KMS-11 (cell line): ENCODE data around the gene GPN1.

Experiments
- H2AFZ ChIP-seq: fragments of 200-600 bp; sonication (generic); 2 replicates; pipeline ENCODE4 v1.6.1; 2016; ENCODE audit warnings: antibody characterized with exemption, mixed run types, low read depth
- H3K27ac ChIP-seq: fragments of 200-600 bp; sonication (generic); 2 replicates; pipeline ENCODE4 v1.6.1; 2016; ENCODE audit warnings: mild to moderate bottlenecking, mixed run types
- H3K27me3 ChIP-seq: fragments of 200-600 bp; sonication (generic); 2 replicates; pipeline ENCODE4 v1.6.1; 2017; ENCODE audit warnings: mild to moderate bottlenecking, low read depth, mixed run types, moderate library complexity; ENCODE audit not compliant: insufficient read depth
- H3K36me3 ChIP-seq: fragments of 200-600 bp; sonication (generic); 2 replicates; pipeline ENCODE4 v1.6.1; 2017; ENCODE audit warnings: mild to moderate bottlenecking, mixed run types; ENCODE audit not compliant: insufficient read depth
- H3K4me1 ChIP-seq: fragments of 200-600 bp; sonication (generic); 2 replicates; pipeline ENCODE4 v1.6.1; 2016; ENCODE audit warnings: mild to moderate bottlenecking, low read depth, mixed run types; ENCODE audit not compliant: poor library complexity, severe bottlenecking
- H3K4me2 ChIP-seq: fragments of 200-600 bp; sonication (generic); 2 replicates; pipeline ENCODE4 v1.7.0; 2016; ENCODE audit warnings: mild to moderate bottlenecking, mixed run types
- H3K4me3 ChIP-seq: fragments of 200-600 bp; sonication (generic); IDR thresholded peaks from 2 replicates; pipeline ENCODE4 v1.6.1; 2017; ENCODE audit warnings: low read depth, low read length, mixed read lengths; ENCODE audit not compliant: insufficient read depth
- H3K79me2 ChIP-seq: fragments of 200-600 bp; sonication (generic); 2 replicates; pipeline ENCODE4 v1.6.1; 2016; ENCODE audit warnings: low read depth, mixed run types; ENCODE audit not compliant: insufficient read depth
- H3K9ac ChIP-seq: fragments of 200-600 bp; sonication (generic); 2 replicates; pipeline ENCODE4 v1.6.1; 2016; ENCODE audit warnings: mild to moderate bottlenecking, mixed run types
- H4K20me1 ChIP-seq: fragments of 200-600 bp; sonication (generic); 2 replicates; pipeline ENCODE4 v1.6.1; 2016; ENCODE audit warnings: mild to moderate bottlenecking, mixed run types; ENCODE audit not compliant: insufficient read depth
- TF ChIP-seq, protein P1 (sequence below): fragments of 200-600 bp; sonication (generic); conservative IDR thresholded peaks from 2 replicates; pipeline ENCODE4 v1.6.1; 2017; ENCODE audit warnings: low read depth, mild to moderate bottlenecking, antibody characterized with exemption, low read length, moderate library complexity, mixed read lengths

Gene GPN1

DNA sequence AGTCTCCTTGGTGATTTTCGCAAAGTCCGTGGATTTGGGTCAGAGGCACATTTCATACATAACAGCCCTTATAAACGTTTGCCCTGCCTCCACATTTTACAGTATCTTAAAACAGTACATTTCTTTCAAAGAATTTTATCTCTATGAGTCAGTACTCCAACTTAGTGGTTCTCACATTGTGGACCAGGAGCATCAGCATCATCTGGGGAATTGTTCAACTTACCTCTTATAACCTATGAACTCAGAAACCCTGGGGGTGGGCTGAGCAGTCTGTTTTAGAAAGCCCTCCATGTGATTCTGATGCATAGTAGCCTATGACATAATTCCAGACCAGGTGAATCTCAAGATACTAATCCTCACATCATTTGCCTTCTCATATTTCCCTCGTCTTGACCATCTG, 22.2 kb downstream of the GPN1 start:
- Histone ChIP-seq H4K20me1 (no peaks in the 10 kb centered on the region), H3K4me1 (no peaks in the 10 kb centered on the region), H3K27me3 (no peaks in the 10 kb centered on the region), H2AFZ (no peak overlapping the region), H3K36me3 (no peaks in the 10 kb centered on the region; the same call in 1 of the 2 replicates), H3K4me3 (no peak overlapping the region), H3K9ac (no peak overlapping the region), H3K79me2 (no peaks in the 10 kb centered on the region), H3K27ac (no peak overlapping the region), H3K4me2 (no peak overlapping the region)
- TF ChIP-seq, protein P1, sequence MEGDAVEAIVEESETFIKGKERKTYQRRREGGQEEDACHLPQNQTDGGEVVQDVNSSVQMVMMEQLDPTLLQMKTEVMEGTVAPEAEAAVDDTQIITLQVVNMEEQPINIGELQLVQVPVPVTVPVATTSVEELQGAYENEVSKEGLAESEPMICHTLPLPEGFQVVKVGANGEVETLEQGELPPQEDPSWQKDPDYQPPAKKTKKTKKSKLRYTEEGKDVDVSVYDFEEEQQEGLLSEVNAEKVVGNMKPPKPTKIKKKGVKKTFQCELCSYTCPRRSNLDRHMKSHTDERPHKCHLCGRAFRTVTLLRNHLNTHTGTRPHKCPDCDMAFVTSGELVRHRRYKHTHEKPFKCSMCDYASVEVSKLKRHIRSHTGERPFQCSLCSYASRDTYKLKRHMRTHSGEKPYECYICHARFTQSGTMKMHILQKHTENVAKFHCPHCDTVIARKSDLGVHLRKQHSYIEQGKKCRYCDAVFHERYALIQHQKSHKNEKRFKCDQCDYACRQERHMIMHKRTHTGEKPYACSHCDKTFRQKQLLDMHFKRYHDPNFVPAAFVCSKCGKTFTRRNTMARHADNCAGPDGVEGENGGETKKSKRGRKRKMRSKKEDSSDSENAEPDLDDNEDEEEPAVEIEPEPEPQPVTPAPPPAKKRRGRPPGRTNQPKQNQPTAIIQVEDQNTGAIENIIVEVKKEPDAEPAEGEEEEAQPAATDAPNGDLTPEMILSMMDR: no peak

DNA sequence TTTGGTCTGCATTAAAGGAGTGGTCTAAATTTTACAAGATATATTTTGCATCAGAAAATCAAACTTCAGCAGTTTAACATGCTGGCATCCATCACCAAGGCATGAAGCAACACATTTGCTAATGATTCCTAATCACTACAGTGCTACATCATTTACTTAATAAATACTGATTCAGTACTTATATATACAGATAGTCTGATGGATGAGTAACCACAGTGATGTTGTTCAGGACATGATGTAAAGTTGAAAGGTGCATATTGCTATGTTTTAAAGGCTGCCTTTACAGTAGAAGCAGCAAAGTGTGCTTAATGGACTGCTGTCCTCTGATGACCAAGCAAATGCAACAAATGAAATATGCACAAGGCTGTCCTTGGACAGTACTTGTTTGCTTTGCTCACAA, 23.5 kb downstream of the GPN1 start:
- Histone ChIP-seq H3K79me2 (no peaks in the 10 kb centered on the region), H3K9ac (no peak overlapping the region), H4K20me1 (no peaks in the 10 kb centered on the region), H3K4me3 (no peak overlapping the region), H3K36me3 (no peaks in the 10 kb centered on the region; the same call in 1 of the 2 replicates), H3K4me2 (no peak overlapping the region), H3K4me1 (no peaks in the 10 kb centered on the region), H3K27ac (no peak overlapping the region), H3K27me3 (no peaks in the 10 kb centered on the region), H2AFZ (no peak overlapping the region)
- TF ChIP-seq, protein P1: no peak

DNA sequence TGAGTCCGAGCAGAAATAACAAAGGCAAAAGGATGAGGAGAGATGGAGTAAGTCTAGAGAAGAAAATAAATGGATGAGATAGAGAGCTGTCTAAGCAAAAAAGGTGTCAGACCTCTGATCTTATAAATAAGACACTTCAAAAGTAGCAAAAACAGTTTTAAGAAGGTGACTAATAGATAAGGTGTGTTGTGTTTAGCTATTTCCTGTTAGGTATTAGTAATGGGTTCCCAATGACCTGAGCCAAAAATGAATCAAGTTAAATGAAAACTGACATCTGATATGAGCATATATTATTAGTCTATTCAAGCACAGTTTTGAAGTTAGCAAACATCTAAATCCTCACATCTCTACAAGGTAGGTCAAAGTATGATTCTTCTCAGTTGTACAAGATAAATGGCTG, 23.9 kb downstream of the GPN1 start:
- TF ChIP-seq, protein P1: no peak
- Histone ChIP-seq H3K27me3 (no peaks in the 10 kb centered on the region), H3K4me3 (no peak overlapping the region), H3K36me3 (no peaks in the 10 kb centered on the region; the same call in 1 of the 2 replicates), H3K79me2 (no peaks in the 10 kb centered on the region), H3K9ac (no peak overlapping the region), H2AFZ (no peak overlapping the region), H3K4me2 (no peak overlapping the region), H3K27ac (no peak overlapping the region), H4K20me1 (no peaks in the 10 kb centered on the region), H3K4me1 (no peaks in the 10 kb centered on the region)

DNA sequence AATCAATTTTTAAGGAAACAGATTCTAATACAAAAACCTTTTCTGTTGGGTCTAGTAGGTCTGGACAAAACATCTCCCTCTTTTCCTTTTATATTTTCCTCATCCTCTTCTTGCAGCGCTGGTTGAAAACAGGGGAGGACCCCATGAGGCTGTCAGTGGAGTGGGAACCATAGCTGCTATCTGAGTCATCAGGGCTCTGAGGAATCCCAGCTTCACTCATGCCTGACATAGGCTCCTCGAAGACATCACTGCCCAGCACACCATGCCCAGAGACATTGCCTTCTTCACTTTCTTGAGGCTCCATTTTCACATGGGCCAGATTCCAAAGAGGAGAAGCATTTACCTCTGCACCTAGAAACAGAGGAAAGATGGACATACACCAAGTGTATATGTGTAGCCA, 24.5 kb downstream of the GPN1 start:
- H3K4me1 ChIP-seq: no peaks in the 10 kb centered on the region
- no peak overlapping the region for H3K4me2 ChIP-seq
- no peak overlapping the region for H3K9ac ChIP-seq
- TF ChIP-seq, protein P1: no peak
- no peaks in the 10 kb centered on the region; the same call in 1 of the 2 replicates for H3K36me3 ChIP-seq
- no peak overlapping the region for H3K4me3 ChIP-seq
- no peaks in the 10 kb centered on the region for H3K79me2 ChIP-seq
- H3K27me3 ChIP-seq: no peaks in the 10 kb centered on the region
- H4K20me1 ChIP-seq: no peaks in the 10 kb centered on the region
- no peak overlapping the region for H2AFZ ChIP-seq
- no peak overlapping the region for H3K27ac ChIP-seq
